Pericardium fibroblast (primary cell): ENCODE measurements around the gene UBXN10. TPM values are rescaled to one million over a fixed set of nuclear protein-coding genes. Genes with fewer than 3 reads are reported as not detected.

Experiments used
- total RNA-seq: library from RNA; depleted of rRNA; stranded (reverse); fragments of >200 nt; gene quantifications from 2 replicates; pipeline ENCODE4 v1.2.3, GENCODE V29; 2015

The UBXN10 gene, protein sequence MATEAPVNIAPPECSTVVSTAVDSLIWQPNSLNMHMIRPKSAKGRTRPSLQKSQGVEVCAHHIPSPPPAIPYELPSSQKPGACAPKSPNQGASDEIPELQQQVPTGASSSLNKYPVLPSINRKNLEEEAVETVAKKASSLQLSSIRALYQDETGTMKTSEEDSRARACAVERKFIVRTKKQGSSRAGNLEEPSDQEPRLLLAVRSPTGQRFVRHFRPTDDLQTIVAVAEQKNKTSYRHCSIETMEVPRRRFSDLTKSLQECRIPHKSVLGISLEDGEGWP
- under 0.01 TPM in 1 of 2 replicates, not detected in the other for total RNA-seq

GRCh38 chr1:20185834-20186782 lies at the start of gene UBXN10, which contains the start of gene PLA2G2C:
Gene UBXN10, plus strand, starts transcription at chr1:20186096. Its CDS starts 4,466 bp downstream, at chr1:20190562.
Gene PLA2G2C, minus strand, starts transcription at chr1:20186518. Its CDS starts 9,155 bp downstream, at chr1:20177363.

GRCh38 chr1:20138961-20139550 lies 46.8 kb upstream of the UBXN10 start, which contains the start of gene PLA2G2F:
Gene PLA2G2F, plus strand, starts transcription at chr1:20139323. Its CDS starts 105 bp downstream, at chr1:20139428.

Other genes starting within 250 kb of the UBXN10 start
- gene PLA2G2A, start 206.5 kb upstream of the UBXN10 start, total RNA-seq, result 2.0 and 3.2 TPM in 2 replicates
- 7.5 TPM in 1 of 2 replicates, not detected in the other for gene PLA2G5, start 115.9 kb upstream of the UBXN10 start, total RNA-seq
- not detected in 2 replicates for gene PLA2G2D, start 66.6 kb upstream of the UBXN10 start, total RNA-seq
- not detected in 2 replicates for gene PLA2G2F, start 46.8 kb upstream of the UBXN10 start, total RNA-seq
- gene PLA2G2C, start 422 bp downstream of the UBXN10 start, total RNA-seq, result not detected in 2 replicates
- gene VWA5B1, start 104.8 kb downstream of the UBXN10 start, total RNA-seq, result not detected in 2 replicates